Measurements from ENCODE around the gene LYRM4. TPM values are rescaled to one million over a fixed set of nuclear protein-coding genes. Genes with fewer than 3 reads are reported as not detected.

Gene LYRM4
- total RNA-seq, 4 donors from 2014 or later: 6.3 to 13.7 (median 7.8) TPM

DNA sequence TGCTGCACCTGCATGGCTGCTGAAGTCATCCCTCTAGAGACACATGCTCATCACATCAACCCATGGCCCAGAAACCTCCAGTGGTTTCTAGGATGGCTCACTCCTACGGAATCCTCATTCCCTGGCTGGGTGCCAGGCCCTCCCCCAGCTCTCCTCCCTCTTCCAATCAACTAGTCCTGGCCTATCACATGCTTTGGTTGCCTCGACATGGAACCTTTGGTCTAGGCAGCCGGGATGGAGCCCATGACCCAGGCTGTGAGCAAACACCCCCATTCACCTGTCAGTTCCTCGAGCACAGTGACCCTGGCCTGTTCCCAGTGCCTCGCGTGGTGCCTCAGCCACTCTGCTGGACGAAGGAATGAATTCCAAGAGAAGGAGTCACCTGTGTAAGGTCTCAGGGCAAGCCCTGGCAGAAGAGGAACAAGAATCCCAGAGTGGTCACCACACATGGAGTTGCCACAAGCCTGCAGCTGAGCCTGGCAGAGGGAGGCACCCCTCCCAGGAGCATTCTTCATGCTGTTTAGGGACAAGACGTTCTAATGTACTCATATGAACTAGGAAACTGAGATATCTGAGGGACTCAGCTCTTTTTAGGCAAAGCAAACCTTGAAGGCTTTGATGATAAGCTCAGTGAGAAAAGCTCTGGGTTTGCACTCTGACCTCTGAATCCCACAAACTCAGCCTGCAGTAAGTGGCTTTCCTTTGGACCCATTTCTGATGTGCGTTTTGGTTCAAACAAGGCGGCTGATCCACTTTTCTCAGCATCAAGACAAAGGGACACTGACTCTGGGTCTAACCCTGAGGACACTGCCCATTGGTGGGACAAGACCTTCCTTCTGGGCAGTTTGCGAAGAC lies 135.4 kb downstream of the LYRM4 start:
- DNase-seq: no peak
- no peaks in the 10 kb centered on the region for H3K36me3 ChIP-seq
- TF ChIP-seq, protein P1, sequence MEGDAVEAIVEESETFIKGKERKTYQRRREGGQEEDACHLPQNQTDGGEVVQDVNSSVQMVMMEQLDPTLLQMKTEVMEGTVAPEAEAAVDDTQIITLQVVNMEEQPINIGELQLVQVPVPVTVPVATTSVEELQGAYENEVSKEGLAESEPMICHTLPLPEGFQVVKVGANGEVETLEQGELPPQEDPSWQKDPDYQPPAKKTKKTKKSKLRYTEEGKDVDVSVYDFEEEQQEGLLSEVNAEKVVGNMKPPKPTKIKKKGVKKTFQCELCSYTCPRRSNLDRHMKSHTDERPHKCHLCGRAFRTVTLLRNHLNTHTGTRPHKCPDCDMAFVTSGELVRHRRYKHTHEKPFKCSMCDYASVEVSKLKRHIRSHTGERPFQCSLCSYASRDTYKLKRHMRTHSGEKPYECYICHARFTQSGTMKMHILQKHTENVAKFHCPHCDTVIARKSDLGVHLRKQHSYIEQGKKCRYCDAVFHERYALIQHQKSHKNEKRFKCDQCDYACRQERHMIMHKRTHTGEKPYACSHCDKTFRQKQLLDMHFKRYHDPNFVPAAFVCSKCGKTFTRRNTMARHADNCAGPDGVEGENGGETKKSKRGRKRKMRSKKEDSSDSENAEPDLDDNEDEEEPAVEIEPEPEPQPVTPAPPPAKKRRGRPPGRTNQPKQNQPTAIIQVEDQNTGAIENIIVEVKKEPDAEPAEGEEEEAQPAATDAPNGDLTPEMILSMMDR (IDR thresholded peaks at IDR 0.05): no peak
- no peak for TF ChIP-seq POLR2A (IDR thresholded peaks at IDR 0.05)
- no peaks in the 10 kb centered on the region for H3K4me1 ChIP-seq
- no peaks in the 10 kb centered on the region for H3K27me3 ChIP-seq
- no peak overlapping the region for H3K4me3 ChIP-seq
- H3K27ac ChIP-seq: no peak overlapping the region
- no peaks in the 10 kb centered on the region for H3K9me3 ChIP-seq

DNA sequence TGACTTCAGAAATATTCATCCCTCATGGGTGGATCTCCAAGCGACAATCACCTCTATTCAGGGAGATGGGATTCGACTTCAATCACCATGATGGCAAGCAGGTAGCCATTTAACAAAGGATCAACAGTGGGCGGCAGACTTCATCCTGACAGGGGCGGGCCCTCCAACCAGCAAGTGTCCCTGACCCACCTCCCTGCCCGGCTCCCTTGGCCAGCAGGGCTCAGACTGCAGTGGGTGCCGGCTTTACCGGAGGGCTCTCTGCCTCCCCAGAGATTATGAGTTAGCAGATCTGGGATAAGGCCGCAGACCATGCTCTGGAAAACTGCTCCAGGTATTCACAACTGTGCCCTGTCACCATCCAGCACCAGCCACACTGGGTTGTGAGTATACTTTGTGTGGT lies 136.2 kb downstream of the LYRM4 start:
- DNase-seq: no peak
- Histone ChIP-seq H3K9me3 (no peaks in the 10 kb centered on the region), H3K4me3 (no peak overlapping the region), H3K4me1 (no peaks in the 10 kb centered on the region), H3K27ac (no peak overlapping the region), H3K27me3 (no peaks in the 10 kb centered on the region), H3K36me3 (no peaks in the 10 kb centered on the region)
- TF ChIP-seq POLR2A (IDR thresholded peaks at IDR 0.05): no peak
- TF ChIP-seq, protein P1 (IDR thresholded peaks at IDR 0.05): no peak

DNA sequence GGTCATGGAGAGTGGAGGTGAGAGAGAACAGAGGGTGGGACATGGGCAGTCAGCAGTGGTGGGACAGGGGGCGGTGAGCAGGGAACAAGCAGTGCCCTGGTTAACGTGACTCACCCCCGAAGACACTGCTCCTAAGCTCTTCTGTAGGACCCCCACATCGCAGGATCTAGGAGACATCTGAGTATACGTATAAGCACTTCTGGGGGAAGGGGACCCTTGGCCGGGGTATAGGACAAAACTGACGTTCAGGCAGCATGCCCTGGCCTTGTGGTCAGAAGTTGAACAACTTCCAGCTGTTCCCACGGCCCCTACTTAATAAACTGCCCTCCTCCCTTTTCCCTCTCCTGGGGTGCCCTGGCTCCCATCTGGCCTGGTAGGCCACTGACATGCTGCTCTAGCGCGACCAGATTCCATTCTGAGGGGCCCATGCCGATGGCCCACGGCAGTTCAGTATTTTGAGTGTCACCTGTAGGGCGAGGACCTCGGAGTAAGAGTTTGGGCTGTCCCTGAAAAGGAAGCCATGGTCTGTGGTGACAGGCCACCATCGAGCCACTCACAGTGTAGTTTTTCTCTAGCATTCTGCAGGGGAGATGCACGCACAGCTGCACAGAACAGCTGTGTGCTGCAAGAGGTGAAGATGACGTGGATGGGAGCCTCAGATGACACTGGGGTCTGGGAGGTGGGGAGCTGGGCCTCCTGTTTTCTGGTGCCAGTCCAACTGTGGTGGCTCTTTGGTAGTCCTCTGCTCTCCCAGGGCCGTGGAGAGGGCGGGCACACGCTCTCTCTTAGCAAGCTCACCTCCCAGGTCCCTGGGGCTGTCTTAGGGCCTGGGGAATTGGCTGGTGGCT lies 137.2 kb downstream of the LYRM4 start:
- DNase-seq: no peak
- Histone ChIP-seq H3K27me3 (no peaks in the 10 kb centered on the region), H3K9me3 (no peaks in the 10 kb centered on the region), H3K36me3 (no peaks in the 10 kb centered on the region), H3K27ac (no peak overlapping the region), H3K4me1 (no peaks in the 10 kb centered on the region), H3K4me3 (no peak overlapping the region)
- TF ChIP-seq, protein P1 (IDR thresholded peaks at IDR 0.05): no peak
- TF ChIP-seq POLR2A (IDR thresholded peaks at IDR 0.05): no peak

DNA sequence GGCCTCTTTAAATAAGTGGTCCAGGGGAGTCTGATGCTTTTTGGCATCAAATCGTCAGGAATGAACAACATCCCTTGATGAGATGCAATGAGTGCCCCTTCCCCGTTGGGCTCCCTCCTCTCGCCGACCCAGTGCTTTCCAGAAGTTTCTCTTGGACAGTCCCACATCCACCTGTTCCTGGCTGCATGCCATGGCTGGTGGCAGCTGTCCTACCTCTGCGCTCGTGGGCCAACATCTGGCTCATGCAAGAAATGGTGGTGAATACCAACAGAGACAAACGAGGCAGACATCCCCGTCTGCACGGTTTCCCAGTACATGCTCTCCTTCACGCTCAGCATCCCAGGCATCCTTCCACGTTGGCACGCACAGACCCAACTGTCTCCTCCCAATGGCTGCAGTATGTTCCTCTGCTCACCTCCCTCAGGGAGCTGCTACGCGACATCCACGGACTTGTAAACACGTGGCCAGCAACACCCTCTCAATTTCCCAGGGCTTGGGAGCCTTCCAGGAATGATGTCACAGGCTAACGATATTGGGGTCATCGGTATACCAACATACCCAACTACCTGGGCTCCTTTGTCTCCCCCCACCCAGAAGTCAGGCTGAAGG lies 138.1 kb downstream of the LYRM4 start:
- no peaks in the 10 kb centered on the region for H3K36me3 ChIP-seq
- no peak overlapping the region for H3K27ac ChIP-seq
- H3K4me1 ChIP-seq: no peaks in the 10 kb centered on the region
- no peak for DNase-seq
- H3K9me3 ChIP-seq: no peaks in the 10 kb centered on the region
- no peak for TF ChIP-seq POLR2A (IDR thresholded peaks at IDR 0.05)
- TF ChIP-seq, protein P1 (IDR thresholded peaks at IDR 0.05): no peak
- no peak overlapping the region for H3K4me3 ChIP-seq
- no peaks in the 10 kb centered on the region for H3K27me3 ChIP-seq

DNA sequence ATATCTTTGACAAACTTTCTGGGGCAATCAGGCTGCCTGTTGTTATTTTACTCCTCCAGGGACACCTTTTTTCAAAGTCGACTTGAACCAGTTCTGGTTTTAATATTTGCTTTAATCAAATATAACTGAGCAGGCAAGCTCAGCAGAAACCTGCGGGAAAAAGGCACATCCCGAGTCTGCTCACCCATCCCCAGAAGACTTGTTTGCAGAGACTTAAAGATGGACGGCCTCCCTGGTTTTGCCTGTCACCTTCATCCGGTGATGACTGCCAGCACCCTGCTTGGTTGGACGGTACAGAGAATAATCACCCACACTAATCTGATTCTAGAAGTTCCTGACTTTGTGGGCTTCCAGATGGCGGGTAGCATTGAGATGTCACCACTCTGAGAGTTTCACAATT lies 138.8 kb downstream of the LYRM4 start:
- Histone ChIP-seq H3K9me3 (no peaks in the 10 kb centered on the region), H3K36me3 (no peaks in the 10 kb centered on the region), H3K4me1 (no peaks in the 10 kb centered on the region), H3K27me3 (no peaks in the 10 kb centered on the region), H3K27ac (no peak overlapping the region), H3K4me3 (no peak overlapping the region)
- DNase-seq: no peak
- TF ChIP-seq POLR2A (IDR thresholded peaks at IDR 0.05): no peak
- TF ChIP-seq, protein P1 (IDR thresholded peaks at IDR 0.05): no peak
